NCI-H2081 treated with DMSO at 0.1 percent for 48 hours (cell line): ENCODE measurements around the gene MGRN1.

Experiments used
- DNase-seq: peaks from one replicate; lab custom pipeline; 2025; lab: John Stamatoyannopoulos, UW

The MGRN1 gene

GRCh38 chr16:4624015-4624826 is at the start of gene MGRN1:
MGRN1 (plus strand) TSS chr16:4624826; CDS start chr16:4624961, 135 bp downstream.
- DNase-seq = peak; percentile 88

GRCh38 chr16:4574919-4575705 is 49.5 kb upstream of the MGRN1 start:
- no peak for DNase-seq

GRCh38 chr16:4576008-4576407 is 48.6 kb upstream of the MGRN1 start:
- DNase-seq = no peak

GRCh38 chr16:4578961-4579530 is 45.6 kb upstream of the MGRN1 start:
- DNase-seq = no peak

- DNase-seq = no peak
Measured at GRCh38 chr16:4580250-4580649, 44.4 kb upstream of the MGRN1 start.

GRCh38 chr16:4583906-4584305 is 40.7 kb upstream of the MGRN1 start:
- DNase-seq = no peak

GRCh38 chr16:4586291-4586690 is 38.3 kb upstream of the MGRN1 start:
- no peak for DNase-seq

GRCh38 chr16:4588386-4588785 is 36.2 kb upstream of the MGRN1 start:
- no peak for DNase-seq

- DNase-seq = no peak
Measured at GRCh38 chr16:4588961-4589360, 35.7 kb upstream of the MGRN1 start.

- no peak for DNase-seq
Measured at GRCh38 chr16:4591191-4591590, 33.4 kb upstream of the MGRN1 start.

- no peak for DNase-seq
Measured at GRCh38 chr16:4591706-4592470, 32.7 kb upstream of the MGRN1 start.

GRCh38 chr16:4593086-4593485 is 31.5 kb upstream of the MGRN1 start:
- no peak for DNase-seq

- DNase-seq = no peak
Measured at GRCh38 chr16:4594433-4595410, 29.9 kb upstream of the MGRN1 start.

GRCh38 chr16:4597174-4597573 is 27.5 kb upstream of the MGRN1 start:
- no peak for DNase-seq

- no peak for DNase-seq
Measured at GRCh38 chr16:4599037-4599436, 25.6 kb upstream of the MGRN1 start.

GRCh38 chr16:4599545-4599944 is 25.1 kb upstream of the MGRN1 start:
- DNase-seq = no peak

GRCh38 chr16:4601036-4601863 is 23.4 kb upstream of the MGRN1 start:
- DNase-seq = no peak

GRCh38 chr16:4601864-4602186 is 22.8 kb upstream of the MGRN1 start:
- DNase-seq = no peak

- DNase-seq = no peak
Measured at GRCh38 chr16:4602331-4602730, 22.3 kb upstream of the MGRN1 start.

- no peak for DNase-seq
Measured at GRCh38 chr16:4603624-4604170, 20.9 kb upstream of the MGRN1 start.
